H1 (cell line): ENCODE data around the gene GET3. TPM values are rescaled to one million over a fixed set of nuclear protein-coding genes. Genes with fewer than 3 reads are reported as not detected.

ENCODE experiments used
- CTCF ChIA-PET: fragments of 300-600 bp; sonication (Branson Sonifier 250); formaldehyde crosslinking; loops from one replicate; lab custom pipeline; 2021; ENCODE audit not compliant: partially characterized antibody; lab: Charles Lee
- POLR2A ChIA-PET: fragments of 300-600 bp; sonication (Branson Sonifier 250); formaldehyde crosslinking; loops from one replicate; lab custom pipeline; 2021; ENCODE audit warnings: inconsistent platforms; ENCODE audit not compliant: partially characterized antibody; lab: Charles Lee
- DNase-seq, 2 experiments: peaks; one replicate each; pipeline versions ENCODE4 v3.0.0 to v3.0.0-alpha.2; 2010 to 2022; ENCODE audit warnings: low spot score in 2 of 2, low read depth in 1 of 2, mixed read lengths in 1 of 2
- FAIRE-seq: peaks from 2 replicates; lab custom pipeline; 2011; peaks lifted over from hg19 to GRCh38; lab: Jason Lieb, UNC
- H2AFZ ChIP-seq: 2 replicates; pipeline ENCODE4 v1.8.1; 2012; ENCODE audit warnings: low read length, inconsistent platforms
- H2AK5ac ChIP-seq: 2 replicates; pipeline ENCODE4 v1.6.1; 2013; ENCODE audit warnings: low read depth, low read length
- H2BK120ac ChIP-seq: replicated peaks from 2 replicates; pipeline ENCODE3; 2013; ENCODE audit warnings: low read depth, low read length, inconsistent platforms
- H2BK12ac ChIP-seq: 2 replicates; pipeline ENCODE4 v1.6.1; 2013; ENCODE audit warnings: low read depth, low read length
- H2BK15ac ChIP-seq: 2 replicates; pipeline ENCODE4 v1.6.1; 2013; ENCODE audit warnings: low read length
- H2BK20ac ChIP-seq: 2 replicates; pipeline ENCODE4 v1.6.1; 2013; ENCODE audit warnings: low read length
- H2BK5ac ChIP-seq: 2 replicates; pipeline ENCODE4 v1.6.1; 2013; ENCODE audit warnings: low read depth, low read length
- H3K14ac ChIP-seq: 2 replicates; pipeline ENCODE4 v1.6.1; 2013; ENCODE audit warnings: inconsistent platforms; ENCODE audit not compliant: insufficient read length
- H3K18ac ChIP-seq: 2 replicates; pipeline ENCODE4 v1.6.1; 2013; ENCODE audit warnings: low read length; ENCODE audit errors: extremely low read depth
- H3K23ac ChIP-seq: 2 replicates; pipeline ENCODE4 v1.6.1; 2013; ENCODE audit warnings: inconsistent platforms; ENCODE audit not compliant: insufficient read length
- H3K23me2 ChIP-seq: 2 replicates; pipeline ENCODE4 v1.6.1; 2013; ENCODE audit warnings: low read depth, low read length
- H3K27ac ChIP-seq: 2 replicates; pipeline ENCODE4 v1.6.1; 2011; ENCODE audit warnings: low read depth, low read length, inconsistent platforms
- H3K27me3 ChIP-seq, 4 experiments: replicated peaks in 1 of 4; 1 replicate in 1 of 4; 2 replicates in 3 of 4; pipeline versions ENCODE4 v1.6.1 to v1.8.1; 2011 to 2013; ENCODE audit warnings: low read length in 3 of 4, mild to moderate bottlenecking in 3 of 4, inconsistent platforms in 2 of 4, mixed read lengths in 2 of 4, moderate library complexity in 1 of 4; ENCODE audit not compliant: control insufficient read depth in 3 of 4, insufficient read depth in 3 of 4; ENCODE audit errors: extremely low read depth in 1 of 4
- H3K36me3 ChIP-seq, 4 experiments: 2 replicates each; pipeline versions ENCODE4 v1.6.1 to v1.8.1; 2011 to 2013; ENCODE audit warnings: mild to moderate bottlenecking in 4 of 4, low read length in 3 of 4, moderate library complexity in 2 of 4, control low read depth in 1 of 4, inconsistent platforms in 1 of 4; ENCODE audit not compliant: insufficient read depth in 4 of 4, control insufficient read depth in 2 of 4
- H3K4ac ChIP-seq: replicated peaks from 2 replicates; pipeline ENCODE3; 2013; ENCODE audit warnings: low read length, low read depth, mixed read lengths, inconsistent platforms; ENCODE audit not compliant: insufficient read length
- H3K4me1 ChIP-seq, 4 experiments: replicated peaks in 1 of 4; 1 replicate in 1 of 4; 2 replicates in 3 of 4; pipeline versions ENCODE4 v1.6.1 to v1.8.1; 2011 to 2013; ENCODE audit warnings: low read length in 3 of 4, inconsistent platforms in 2 of 4, mixed read lengths in 1 of 4; ENCODE audit not compliant: insufficient read depth in 4 of 4, control insufficient read depth in 3 of 4
- H3K4me2 ChIP-seq, 2 experiments: 2 replicates each; pipeline versions ENCODE4 v1.6.1 to v1.8.1; 2011 to 2013; ENCODE audit warnings: low read depth in 2 of 2, low read length in 2 of 2, control low read depth in 1 of 2, inconsistent platforms in 1 of 2, mild to moderate bottlenecking in 1 of 2; ENCODE audit not compliant: insufficient read depth in 1 of 2
- H3K4me3 ChIP-seq, 4 experiments: fragments of 200-600, 300-600 bp in 1 of 4; sonication (generic), shearing (Covaris generic), sonication (Bioruptor Twin) in 1 of 4; 2 replicates each; pipeline versions ENCODE4 v1.5.1 to v1.8.1; 2011 to 2016; ENCODE audit warnings: low read length in 4 of 4, low read depth in 3 of 4, control low read depth in 2 of 4, inconsistent platforms in 2 of 4, mild to moderate bottlenecking in 2 of 4, mixed read lengths in 1 of 4, moderate library complexity in 1 of 4; ENCODE audit not compliant: insufficient read depth in 2 of 4; ENCODE audit errors: extremely low read depth in 1 of 4
- H3K56ac ChIP-seq: replicated peaks from 2 replicates; pipeline ENCODE3; 2013; ENCODE audit warnings: low read depth, mild to moderate bottlenecking, mixed read lengths, low read length, inconsistent platforms; ENCODE audit not compliant: insufficient read length
- H3K79me1 ChIP-seq: 2 replicates; pipeline ENCODE4 v1.6.1; 2013; ENCODE audit warnings: low read depth, low read length, control low read depth
- H3K79me2 ChIP-seq, 2 experiments: 2 replicates each; pipeline versions ENCODE4 v1.6.1 to v1.8.1; 2012 to 2013; ENCODE audit warnings: low read length in 2 of 2, mild to moderate bottlenecking in 2 of 2, inconsistent platforms in 1 of 2; ENCODE audit not compliant: insufficient read depth in 2 of 2, control insufficient read depth in 1 of 2
- H3K9ac ChIP-seq, 4 experiments: replicated peaks in 1 of 4; 1 replicate in 1 of 4; 2 replicates in 3 of 4; pipeline versions ENCODE4 v1.6.1 to v1.8.1; 2011 to 2013; ENCODE audit warnings: low read depth in 3 of 4, low read length in 3 of 4, control low read depth in 2 of 4, mild to moderate bottlenecking in 2 of 4, moderate library complexity in 2 of 4, inconsistent platforms in 1 of 4; ENCODE audit errors: extremely low read depth in 1 of 4
- H3K9me3 ChIP-seq, 2 experiments: 2 replicates each; pipeline versions ENCODE4 v1.6.1 to v1.8.1; 2012 to 2013; ENCODE audit warnings: mild to moderate bottlenecking in 2 of 2, moderate library complexity in 2 of 2, control low read depth in 1 of 2, inconsistent platforms in 1 of 2, low read depth in 1 of 2, low read length in 1 of 2, mixed read lengths in 1 of 2; ENCODE audit not compliant: insufficient read depth in 2 of 2
- H4K20me1 ChIP-seq, 2 experiments: replicated peaks in 1 of 2; 2 replicates each; pipeline versions ENCODE3 to v1.8.1; 2011 to 2013; ENCODE audit warnings: inconsistent platforms in 2 of 2, low read length in 2 of 2, mild to moderate bottlenecking in 1 of 2; ENCODE audit not compliant: insufficient read depth in 2 of 2, control insufficient read depth in 1 of 2
- H4K5ac ChIP-seq: 2 replicates; pipeline ENCODE4 v1.6.1; 2013; ENCODE audit warnings: low read length, low read depth, mixed read lengths, inconsistent platforms; ENCODE audit not compliant: insufficient read length
- H4K8ac ChIP-seq: 2 replicates; pipeline ENCODE4 v1.8.0; 2013; ENCODE audit warnings: mild to moderate bottlenecking, moderate library complexity, low read length, inconsistent platforms; ENCODE audit not compliant: insufficient read depth; ENCODE audit errors: extremely low read depth
- H4K91ac ChIP-seq: replicated peaks from 2 replicates; pipeline ENCODE3; 2013; ENCODE audit warnings: low read length, mixed read lengths, inconsistent platforms; ENCODE audit not compliant: insufficient read length
- BACH1 ChIP-seq: IDR thresholded peaks from 2 replicates; pipeline ENCODE4 v1.6.1; 2012; ENCODE audit warnings: low read length, improper control_type of control experiment
- BRCA1 ChIP-seq: IDR thresholded peaks from 2 replicates; pipeline ENCODE4 v1.6.1; 2012; ENCODE audit warnings: low read depth, low read length, improper control_type of control experiment
- CHD2 ChIP-seq: IDR thresholded peaks from 2 replicates; pipeline ENCODE4 v1.6.1; 2012; ENCODE audit warnings: low read length, improper control_type of control experiment
- CTBP2 ChIP-seq: IDR thresholded peaks from 2 replicates; pipeline ENCODE4 v1.7.0; 2011; ENCODE audit warnings: borderline replicate concordance, mild to moderate bottlenecking, moderate library complexity, mixed read lengths, low read length; ENCODE audit not compliant: insufficient read depth, insufficient read length
- EGR1 ChIP-seq: IDR thresholded peaks from 2 replicates; pipeline ENCODE4 v1.6.1; 2011; ENCODE audit warnings: low read depth, low read length, borderline replicate concordance
- SP1 ChIP-seq: IDR thresholded peaks from 2 replicates; pipeline ENCODE4 v1.6.1; 2011; ENCODE audit warnings: low read depth, low read length
- WGBS, 2 experiments: shearing (Covaris generic) in 1 of 2; methylation state at CpG; one replicate each; pipeline versions ENCODE4 v1.1.6 to v1.1.7; 2013 to 2015; ENCODE audit warnings: low lambda C conversion rate in 2 of 2, mixed read lengths in 2 of 2, inconsistent platforms in 1 of 2, low coverage in 1 of 2, missing lambda C conversion rate in 1 of 2; ENCODE audit not compliant: insufficient replicate concordance in 2 of 2, insufficient coverage in 1 of 2, insufficient read length in 1 of 2; ENCODE audit errors: extremely low coverage in 1 of 2, missing lambda C conversion rate in 1 of 2; 5-methylcytosine and 5-hydroxymethylcytosine counted together
- long read RNA-seq, 2 experiments: library from RNA in 1 of 2; library from capped mRNA in 1 of 2; stranded (forward); transcript quantifications; one replicate each; pipeline ENCODE4 v2.0.0, GENCODE V29; 2021; ENCODE audit warnings: inconsistent platforms in 1 of 2
- polyA minus RNA-seq, 3 experiments: library from RNA; depleted of rRNA, polyadenylated mRNA; stranded (reverse); fragments of >200 nt; gene quantifications; 1 replicate in 2 of 3; 2 replicates in 1 of 3; pipeline ENCODE4 v1.2.3, GENCODE V29; 2011
- polyA plus RNA-seq, 7 experiments: library from polyadenylated mRNA; depleted of rRNA in 3 of 7; stranded (reverse) in 5 of 7; unstranded in 2 of 7; fragments of >200 nt in 5 of 7; fragments of 200-250 nt in 2 of 7; gene quantifications; 1 replicate in 5 of 7; 2 replicates in 1 of 7; 4 replicates in 1 of 7; pipeline versions ENCODE4 v1.2.1 to v1.2.3, GENCODE V29; 2011 to 2013; ENCODE audit warnings: missing spikeins in 2 of 7, mixed read lengths in 2 of 7
- total RNA-seq: library from RNA; stranded (reverse); fragmentation: NEBNext Ultra II Directional; extraction: Animal tissue kit (Norgen Biotek cat#: 25700); gene quantifications from 2 replicates; pipeline ENCODE4 v1.2.1, GENCODE V29; 2021

GET3 gene
- total RNA-seq (105 and 106 TPM in 2 replicates), polyA plus RNA-seq (2011; rRNA removed) (297 and 304 TPM in 2 replicates), polyA minus RNA-seq (2011; rRNA and poly(A)+ RNA removed) (108 and 115 TPM in 2 replicates)
- polyA plus RNA-seq (2011; cell fraction: cytosol; rRNA removed), result 261 TPM
- polyA plus RNA-seq (2011; cell fraction: nucleus; rRNA removed), result 249 TPM
- 171 to 210 TPM (median 184 TPM) in 4 replicates for polyA plus RNA-seq (2012, experiment 1 of 2)
- 256 TPM for polyA plus RNA-seq (2012, experiment 2 of 2)
- 76.0 TPM for polyA plus RNA-seq (2013, experiment 1 of 2)
- 71.3 TPM for polyA plus RNA-seq (2013, experiment 2 of 2)
- 60.5 TPM for polyA minus RNA-seq (2011; cell fraction: cytosol; rRNA and poly(A)+ RNA removed)
- polyA minus RNA-seq (2011; cell fraction: nucleus; rRNA and poly(A)+ RNA removed), result 36.4 TPM
- long read RNA-seq, experiment 1, transcript ASNA1-201 (7 exons, 1,280 nt), result major isoform, 76 of 147 reads
- long read RNA-seq, experiment 1, partial matches to known transcripts, result 49 of 147 reads
- long read RNA-seq, experiment 1, other reads (novel, unspliced or antisense), result 22 of 147 reads
- long read RNA-seq, experiment 2, transcript ASNA1-201 (7 exons, 1,280 nt), result major isoform, 10 of 30 reads
- long read RNA-seq, experiment 2, partial matches to known transcripts, result 15 of 30 reads
- long read RNA-seq, experiment 2, other reads (novel, unspliced or antisense), result 5 of 30 reads

DNA sequence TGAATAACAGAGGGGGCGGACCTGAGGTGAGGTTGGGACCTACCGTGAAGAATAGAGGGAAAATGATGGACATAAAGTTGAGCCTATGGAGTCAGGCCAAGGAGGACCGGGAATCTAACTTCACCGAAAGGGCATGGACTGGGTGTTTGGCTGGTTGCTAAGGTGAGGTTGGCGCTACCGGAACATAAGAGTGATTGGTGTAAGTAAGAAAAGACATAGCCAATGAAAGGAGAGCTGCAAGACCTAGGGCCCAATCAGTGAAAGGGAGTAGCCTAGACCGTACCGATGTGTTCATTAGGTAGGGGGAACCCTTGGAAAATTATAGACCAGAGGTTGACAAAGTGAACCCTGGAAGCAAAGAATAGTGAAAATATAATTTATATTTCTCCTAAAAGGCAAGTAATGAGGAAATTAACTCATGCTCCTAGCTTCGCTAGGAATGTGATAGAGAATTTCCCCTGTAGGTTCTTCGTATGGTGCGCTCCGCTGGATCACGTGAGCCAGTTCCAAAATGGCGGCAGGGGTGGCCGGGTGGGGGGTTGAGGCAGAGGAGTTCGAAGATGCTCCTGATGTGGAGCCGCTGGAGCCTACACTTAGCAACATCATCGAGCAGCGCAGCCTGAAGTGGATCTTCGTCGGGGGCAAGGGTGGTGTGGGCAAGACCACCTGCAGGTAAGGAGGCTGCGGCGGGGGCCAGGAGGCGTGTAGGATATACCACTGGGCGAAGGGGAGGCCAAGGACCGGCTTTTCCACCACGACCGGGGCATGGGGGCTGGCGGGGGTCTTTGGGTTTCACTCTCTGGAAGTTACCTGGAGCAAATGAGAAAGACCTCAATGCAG lies at the start of gene GET3:
Gene GET3, plus strand, starts transcription at position 503 of the 840 bp plus-strand sequence. Its CDS starts 9 bp downstream, at position 512.
- H2AFZ ChIP-seq, result peak within 1 kb of the TSS; percentile 100
- no peak within 1 kb of the TSS for H3K14ac ChIP-seq
- peak within 1 kb of the TSS; percentile 65 to 96 (median 90) for H3K9ac ChIP-seq
- POLR2A ChIA-PET, result interaction anchor here (0.7 to 14.0 kb wide), 26 partner anchors 8 to 209 kb away, joined by 3 to 258 read pairs (median 4); partner anchors contain the start of genes BEST2, JUNB, RAD23A and TNPO2
- peaks cover 4% of the 10 kb centered on the region for H3K79me1 ChIP-seq
- H3K27me3 ChIP-seq, result no peaks in the 10 kb centered on the region
- H3K18ac ChIP-seq, result no peak within 1 kb of the TSS
- H2BK120ac ChIP-seq, result peak within 1 kb of the TSS; percentile 31
- H2BK12ac ChIP-seq, result no peak within 1 kb of the TSS
- H3K23me2 ChIP-seq, result peaks cover 13% of the 10 kb centered on the region
- CTCF ChIA-PET, result interaction anchor here (0.8 to 10.5 kb wide), 5 partner anchors 15 to 59 kb away, joined by 3 to 87 read pairs (median 4); no protein-coding TSS in a partner anchor
- no peak within 1 kb of the TSS for H2BK20ac ChIP-seq
- no peak within 1 kb of the TSS for H4K91ac ChIP-seq
- peak within 1 kb of the TSS; percentile 86 to 96 for H3K4me2 ChIP-seq
- H3K9me3 ChIP-seq, result no peaks in the 10 kb centered on the region
- peak within 1 kb of the TSS; percentile 65 to 91 (median 83) for H3K4me3 ChIP-seq
- H4K5ac ChIP-seq, result peak within 1 kb of the TSS; percentile 31
- H3K4ac ChIP-seq, result no peak within 1 kb of the TSS
- peaks cover 7 to 10% of the 10 kb centered on the region in 2 experiments for H4K20me1 ChIP-seq
- DNase-seq, result peak; percentile 87 to 97
- peak within 1 kb of the TSS; percentile 36 for H3K56ac ChIP-seq
- FAIRE-seq, result peak; percentile 100
- H3K79me2 ChIP-seq, result peaks cover 19 to 37% of the 10 kb centered on the region in 2 experiments
- H3K36me3 ChIP-seq, result peaks cover 0 to 5% (median 3%) of the 10 kb centered on the region in 4 experiments; a peak in 2 of 8 replicates
- peak within 1 kb of the TSS; percentile 99; the same call in 1 of the 2 replicates for H4K8ac ChIP-seq
- H2BK15ac ChIP-seq, result no peak within 1 kb of the TSS
- H3K4me1 ChIP-seq, result peaks cover 3 to 13% (median 7%) of the 10 kb centered on the region in 4 experiments
- H3K27ac ChIP-seq, result peak within 1 kb of the TSS; percentile 98
- 1% methylated on average over 29 of the region's 29 CpGs; no CpG with 5 or more reads in 1 of the 2 experiments for WGBS, 2 experiments
- H2AK5ac ChIP-seq, result 0 out of 2 replicates have a peak within 1 kb of the TSS, but pooled peaks have one; percentile 9
- no peak within 1 kb of the TSS for H3K23ac ChIP-seq
- H2BK5ac ChIP-seq, result peak within 1 kb of the TSS; percentile 76
- peak; percentile 94; the same call in 1 of the 2 replicates for TF ChIP-seq SP1
- peak; percentile 43; the same call in 1 of the 2 replicates for TF ChIP-seq BRCA1
- no peak for TF ChIP-seq CTBP2
- no peak for TF ChIP-seq EGR1
- TF ChIP-seq CHD2, result peak; percentile 90
- TF ChIP-seq BACH1, result no peak
